ENCODE data around the gene CNTNAP2. TPM values are rescaled to one million over a fixed set of nuclear protein-coding genes. Genes with fewer than 3 reads are reported as not detected.

Gene CNTNAP2
- total RNA-seq, 1 donor from 2014 or later, result 2.0 TPM

GRCh38 chr7:146285418-146285817, 168.8 kb downstream of the CNTNAP2 start:
- DNase-seq (ENCODE audit: low spot score) (no peak), ATAC-seq (no peak)

- DNase-seq (ENCODE audit: low spot score) (no peak), ATAC-seq (no peak)
Observed at GRCh38 chr7:146290746-146291145, 174.1 kb downstream of the CNTNAP2 start.

- DNase-seq (ENCODE audit: low spot score), result no peak
- ATAC-seq, result no peak
Observed at GRCh38 chr7:146291900-146292299, 175.3 kb downstream of the CNTNAP2 start.

GRCh38 chr7:146296028-146296427, 179.4 kb downstream of the CNTNAP2 start:
- ATAC-seq (no peak), DNase-seq (ENCODE audit: low spot score) (no peak)

GRCh38 chr7:146314962-146315361, 198.4 kb downstream of the CNTNAP2 start:
- ATAC-seq (no peak), DNase-seq (ENCODE audit: low spot score) (no peak)

GRCh38 chr7:146319629-146320028, 203.0 kb downstream of the CNTNAP2 start:
- ATAC-seq (no peak), DNase-seq (ENCODE audit: low spot score) (no peak)

GRCh38 chr7:146321301-146321700, 204.7 kb downstream of the CNTNAP2 start:
- DNase-seq (ENCODE audit: low spot score) (no peak), ATAC-seq (no peak)

GRCh38 chr7:146331369-146331768, 214.8 kb downstream of the CNTNAP2 start:
- ATAC-seq (no peak), DNase-seq (ENCODE audit: low spot score) (no peak)

- DNase-seq (ENCODE audit: low spot score), result no peak
- no peak for ATAC-seq
Observed at GRCh38 chr7:146345251-146345650, 228.7 kb downstream of the CNTNAP2 start.

GRCh38 chr7:146346096-146346495, 229.5 kb downstream of the CNTNAP2 start:
- DNase-seq (ENCODE audit: low spot score) (no peak), ATAC-seq (no peak)

- ATAC-seq (no peak), DNase-seq (ENCODE audit: low spot score) (no peak)
Observed at GRCh38 chr7:146355216-146355615, 238.6 kb downstream of the CNTNAP2 start.

- DNase-seq (ENCODE audit: low spot score), result no peak
- no peak for ATAC-seq
Observed at GRCh38 chr7:146359176-146359575, 242.6 kb downstream of the CNTNAP2 start.

GRCh38 chr7:146366938-146367337, 250.3 kb downstream of the CNTNAP2 start:
- no peak for DNase-seq (ENCODE audit: low spot score)
- no peak for ATAC-seq

- DNase-seq (ENCODE audit: low spot score) (no peak), ATAC-seq (no peak)
Observed at GRCh38 chr7:146370171-146370570, 253.6 kb downstream of the CNTNAP2 start.

- ATAC-seq (no peak), DNase-seq (ENCODE audit: low spot score) (no peak)
Observed at GRCh38 chr7:146375170-146375569, 258.6 kb downstream of the CNTNAP2 start.

GRCh38 chr7:146378196-146378595, 261.6 kb downstream of the CNTNAP2 start:
- ATAC-seq (no peak), DNase-seq (ENCODE audit: low spot score) (no peak)

GRCh38 chr7:146387140-146387539, 270.5 kb downstream of the CNTNAP2 start:
- DNase-seq (ENCODE audit: low spot score) (no peak), ATAC-seq (no peak)

GRCh38 chr7:146388928-146389327, 272.3 kb downstream of the CNTNAP2 start:
- ATAC-seq, result no peak
- no peak for DNase-seq (ENCODE audit: low spot score)

GRCh38 chr7:146393346-146393745, 276.7 kb downstream of the CNTNAP2 start:
- DNase-seq (ENCODE audit: low spot score) (no peak), ATAC-seq (no peak)

GRCh38 chr7:146397141-146397540, 280.5 kb downstream of the CNTNAP2 start:
- ATAC-seq (no peak), DNase-seq (ENCODE audit: low spot score) (no peak)

GRCh38 chr7:146401939-146402338, 285.3 kb downstream of the CNTNAP2 start:
- ATAC-seq (no peak), DNase-seq (ENCODE audit: low spot score) (no peak)

- no peak for DNase-seq (ENCODE audit: low spot score)
Observed at GRCh38 chr7:146405737-146406136, 289.1 kb downstream of the CNTNAP2 start.

GRCh38 chr7:146411975-146412374, 295.4 kb downstream of the CNTNAP2 start:
- ATAC-seq (no peak), DNase-seq (ENCODE audit: low spot score) (no peak)

More at GRCh38 chr7:146405737-146406136, 289.1 kb downstream of the CNTNAP2 start:
- ATAC-seq, result no peak

- ATAC-seq (no peak), DNase-seq (ENCODE audit: low spot score) (no peak)
Observed at GRCh38 chr7:146412781-146413180, 296.2 kb downstream of the CNTNAP2 start.

Data from left lobe of liver (tissue), 2 donors.